NCI-H460 (cell line): ENCODE results near the gene HYI. TPM values are rescaled to one million over a fixed set of nuclear protein-coding genes. Genes with fewer than 3 reads are reported as not detected.
"Not testable (repeated sequence)": the region's sequence is repeated elsewhere in the genome, so short reads cannot be mapped to it uniquely, and the experiment has no call there.

Source experiments
- DNase-seq: peaks from one replicate; pipeline ENCODE4 v3.0.0-alpha.2; 2016; ENCODE audit warnings: low read depth; ENCODE audit errors: extremely low read depth
- total RNA-seq: library from RNA; depleted of rRNA; stranded (reverse); fragments of >200 nt; shearing (Covaris generic); gene quantifications from 2 replicates; pipeline ENCODE4 v1.2.3, GENCODE V29; 2014

The HYI gene
- total RNA-seq, 1 experiment from 2014 or later = 15.1 TPM

DNA sequence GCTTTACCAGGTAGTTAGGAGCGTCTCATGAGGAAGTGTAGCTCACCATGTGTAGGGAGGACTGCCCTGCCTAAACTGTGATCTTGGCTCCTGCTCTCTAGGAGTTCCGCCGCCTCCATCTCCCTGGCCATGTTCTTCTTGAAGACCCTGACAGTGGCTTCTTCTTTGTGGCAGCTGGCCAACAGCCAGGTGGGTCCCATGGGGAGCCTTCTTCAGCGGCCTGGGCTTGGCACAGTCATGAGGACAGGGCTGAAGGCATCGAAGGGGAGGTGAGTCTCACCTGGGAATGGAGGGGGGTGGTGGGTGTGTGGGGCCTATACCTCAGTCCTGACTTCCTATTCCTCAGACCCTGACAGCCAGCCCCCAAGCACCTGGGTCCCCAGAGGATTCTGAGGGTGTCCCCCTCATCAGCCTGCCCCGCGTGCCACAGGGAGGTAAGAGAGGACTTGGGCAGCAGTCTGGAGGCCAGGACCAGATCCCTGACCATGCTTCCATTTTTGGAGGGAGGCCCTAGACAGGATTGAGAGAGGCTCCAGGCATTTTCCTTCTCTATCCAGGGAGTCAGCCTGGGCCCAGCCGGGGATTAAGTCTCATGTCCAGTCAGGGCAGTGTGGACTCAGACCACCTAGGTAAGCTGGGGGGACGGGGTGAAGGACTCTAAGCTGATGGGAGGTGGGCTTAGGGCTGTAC is 21.4 kb downstream of the HYI start:
- DNase-seq = no peak

DNA sequence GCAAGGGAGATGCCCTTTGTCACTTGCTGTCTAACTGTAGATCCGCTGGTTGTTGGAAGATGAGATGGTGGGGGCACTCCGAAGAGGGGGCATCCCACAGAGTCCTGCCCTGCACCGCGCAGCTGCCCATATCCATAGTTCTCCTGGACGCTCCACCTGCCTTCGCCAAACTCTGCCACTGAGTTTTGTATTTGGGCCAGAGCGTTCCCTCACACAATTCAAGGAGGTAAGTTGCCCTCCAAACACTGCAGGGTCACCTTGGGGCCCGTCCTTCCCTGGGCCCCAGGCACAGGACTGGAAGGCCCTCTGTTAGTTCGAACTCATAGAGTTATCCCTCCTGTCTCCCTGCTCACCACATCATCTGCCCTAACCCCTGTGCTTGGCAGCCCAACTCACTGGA is 22.1 kb downstream of the HYI start:
- no peak for DNase-seq

DNA sequence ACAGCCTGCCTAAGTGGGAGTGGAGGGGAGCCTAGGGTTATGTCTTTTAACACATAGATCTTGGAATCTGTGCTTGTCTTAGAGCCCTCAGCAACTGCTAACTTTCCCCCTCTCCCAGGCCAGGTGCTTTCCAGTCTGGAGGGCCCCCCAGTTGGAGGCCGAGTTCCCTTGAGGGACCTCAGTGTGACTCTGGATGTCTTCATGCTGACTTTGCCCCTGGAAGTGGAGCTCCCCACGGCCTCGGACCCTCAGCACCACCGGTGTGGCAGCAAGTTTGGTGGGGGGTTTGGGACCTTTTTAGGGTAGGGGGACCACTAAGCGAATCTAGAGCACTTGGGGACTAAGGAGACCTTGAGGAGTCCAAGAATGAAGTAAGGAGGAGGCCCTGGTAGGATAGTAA is 22.9 kb downstream of the HYI start:
- DNase-seq = no peak

DNA sequence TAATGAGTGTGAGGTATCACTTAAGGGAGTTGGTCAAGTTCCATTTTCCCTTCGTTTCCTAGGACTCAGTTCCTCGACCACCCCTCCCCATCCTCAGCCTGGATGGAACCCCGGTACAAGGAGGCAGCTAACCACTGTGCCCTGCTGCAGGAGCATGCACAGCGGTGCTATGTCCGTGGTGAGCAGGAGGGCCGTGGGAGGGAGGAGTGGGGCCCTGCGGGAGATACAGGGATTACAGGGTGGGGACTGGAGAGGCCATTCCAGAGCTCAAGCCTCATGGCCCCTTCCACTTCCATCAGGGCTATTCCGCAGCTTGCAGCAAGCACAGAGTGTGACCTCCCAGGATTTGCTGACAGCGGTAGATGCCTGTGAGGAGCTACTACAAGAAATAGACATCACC is 25.8 kb downstream of the HYI start:
- DNase-seq = no peak

DNA sequence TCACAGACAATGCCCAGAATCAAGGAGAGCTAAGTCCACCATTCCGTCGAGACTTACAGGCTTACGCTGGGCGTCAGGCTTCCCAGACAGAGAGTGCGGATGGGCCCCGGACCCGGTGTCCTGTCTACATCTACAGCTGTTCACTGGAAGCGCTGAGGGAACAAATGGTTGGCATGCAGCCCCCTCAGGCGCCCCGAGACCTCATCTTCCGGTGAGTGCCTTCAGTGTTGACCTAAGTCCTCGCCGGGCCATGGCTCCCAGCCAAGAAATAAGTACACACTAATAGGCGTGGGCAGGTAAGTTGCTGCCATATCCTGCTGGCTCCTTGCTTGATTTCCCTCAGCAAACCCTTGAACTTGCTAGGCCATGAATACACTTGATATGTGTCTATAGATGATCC is 26.2 kb downstream of the HYI start:
- no peak for DNase-seq

DNA sequence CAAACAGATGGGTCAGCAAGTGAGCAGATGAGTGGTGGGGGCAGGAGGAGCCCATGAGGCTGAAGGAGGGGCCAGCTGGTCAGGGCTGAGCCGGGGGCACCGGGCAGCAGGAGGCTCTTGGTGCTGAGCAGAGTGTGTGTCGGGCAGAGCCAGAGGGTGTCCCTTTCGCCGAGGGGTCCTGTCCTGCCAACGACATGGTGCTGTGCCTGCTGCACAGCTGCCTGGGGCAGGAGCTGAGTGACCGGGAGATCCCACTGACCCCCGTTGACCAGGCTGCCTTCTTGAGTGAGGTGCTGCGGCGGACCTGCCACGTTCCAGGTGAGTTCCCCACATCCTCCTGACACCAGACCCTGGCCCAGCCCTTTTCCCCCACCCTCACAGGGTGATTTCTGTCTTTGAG is 27.5 kb downstream of the HYI start:
- no peak for DNase-seq

DNA sequence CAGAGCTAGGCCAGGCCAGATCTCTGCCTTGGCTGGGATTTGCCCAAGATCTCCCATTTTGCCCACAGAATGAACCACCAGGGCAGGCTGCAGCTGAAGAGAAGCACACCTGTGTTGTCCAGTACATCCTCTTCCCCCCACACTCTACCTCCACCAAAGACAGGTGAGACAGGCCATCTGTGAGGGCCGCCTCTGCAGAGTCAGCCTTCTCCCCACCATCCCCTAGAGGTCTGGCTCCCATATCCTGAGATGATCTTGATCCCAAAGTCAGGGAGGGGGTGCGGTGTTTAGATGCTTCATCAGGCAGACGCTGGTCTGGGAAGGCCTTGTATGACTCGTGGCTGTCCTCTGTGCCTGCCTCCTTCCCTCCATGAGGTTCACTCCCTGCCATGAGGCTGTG is 28.7 kb downstream of the HYI start:
- no peak for DNase-seq

DNA sequence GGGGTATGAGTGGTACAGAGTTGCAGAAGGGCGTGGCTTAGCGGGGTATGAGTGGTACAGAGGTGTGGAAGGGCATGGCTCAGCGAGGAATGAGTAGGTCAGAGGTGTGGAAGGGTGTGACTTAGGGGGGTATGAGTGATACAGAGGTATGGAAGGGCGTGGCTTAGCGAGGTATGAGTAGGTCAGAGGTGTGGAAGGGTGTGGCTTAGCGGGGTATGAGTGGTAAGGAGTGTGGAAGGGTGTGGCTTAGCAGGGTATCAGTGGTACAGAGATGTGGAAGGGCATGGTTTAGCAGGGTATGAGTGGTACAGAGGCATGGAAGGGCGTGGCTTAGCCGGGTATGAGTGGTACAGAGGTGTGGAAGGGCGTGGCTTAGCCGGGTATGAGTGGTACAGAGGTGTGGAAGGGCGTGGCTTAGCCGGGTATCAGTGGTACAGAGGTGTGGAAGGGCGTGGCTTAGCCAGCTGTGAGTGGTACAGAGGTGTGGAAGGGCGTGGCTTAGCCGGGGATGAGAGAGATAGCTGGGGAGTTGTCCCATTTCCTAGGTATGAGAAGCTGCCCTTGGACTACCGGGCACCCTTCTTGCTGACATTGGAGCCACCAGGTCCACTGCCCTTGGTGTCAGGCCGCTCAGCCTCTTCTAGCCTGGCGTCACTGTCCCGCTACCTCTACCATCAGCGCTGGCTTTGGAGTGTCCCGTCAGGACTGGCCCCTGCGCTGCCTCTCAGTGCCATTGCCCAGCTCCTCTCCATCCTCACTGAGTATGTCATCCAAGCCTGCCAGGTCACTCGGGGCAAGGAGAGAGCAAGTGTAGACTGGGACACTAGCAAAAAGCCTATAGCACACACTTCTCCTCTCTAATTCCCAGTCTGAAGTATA is 29.8 kb downstream of the HYI start:
- no peak for DNase-seq

DNA sequence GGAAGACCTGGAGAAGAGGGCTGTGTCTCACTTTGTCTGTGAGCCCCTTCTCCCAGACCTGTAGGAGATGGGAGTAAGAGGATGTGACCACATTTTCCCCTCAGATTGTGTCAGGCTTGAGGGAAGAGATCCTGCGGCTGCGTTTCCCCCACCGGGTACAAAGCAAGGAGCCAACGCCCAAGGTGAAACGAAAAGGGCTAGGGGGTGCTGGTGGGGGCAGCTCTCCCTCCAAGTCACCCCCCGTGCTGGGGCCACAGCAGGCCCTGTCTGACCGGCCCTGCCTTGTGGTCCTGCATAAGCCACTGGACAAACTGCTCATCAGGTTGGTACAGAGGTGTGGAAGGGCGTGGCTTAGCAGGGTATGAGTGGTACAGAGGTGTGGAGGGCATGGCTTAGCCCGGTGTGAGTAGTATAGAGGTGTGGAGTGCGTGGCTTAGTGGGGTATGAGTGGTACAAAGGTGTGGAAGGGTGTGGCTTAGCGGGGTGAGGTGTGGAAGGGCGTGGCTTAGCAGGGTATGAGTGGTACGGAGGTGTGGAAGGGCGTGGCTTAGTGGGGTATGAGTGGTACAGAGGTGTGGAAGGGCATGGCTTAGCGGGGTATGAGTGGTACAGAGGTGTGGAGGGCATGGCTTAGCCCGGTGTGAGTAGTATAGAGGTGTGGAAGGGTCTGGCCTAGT is 30.6 kb downstream of the HYI start:
- DNase-seq = no peak

DNA sequence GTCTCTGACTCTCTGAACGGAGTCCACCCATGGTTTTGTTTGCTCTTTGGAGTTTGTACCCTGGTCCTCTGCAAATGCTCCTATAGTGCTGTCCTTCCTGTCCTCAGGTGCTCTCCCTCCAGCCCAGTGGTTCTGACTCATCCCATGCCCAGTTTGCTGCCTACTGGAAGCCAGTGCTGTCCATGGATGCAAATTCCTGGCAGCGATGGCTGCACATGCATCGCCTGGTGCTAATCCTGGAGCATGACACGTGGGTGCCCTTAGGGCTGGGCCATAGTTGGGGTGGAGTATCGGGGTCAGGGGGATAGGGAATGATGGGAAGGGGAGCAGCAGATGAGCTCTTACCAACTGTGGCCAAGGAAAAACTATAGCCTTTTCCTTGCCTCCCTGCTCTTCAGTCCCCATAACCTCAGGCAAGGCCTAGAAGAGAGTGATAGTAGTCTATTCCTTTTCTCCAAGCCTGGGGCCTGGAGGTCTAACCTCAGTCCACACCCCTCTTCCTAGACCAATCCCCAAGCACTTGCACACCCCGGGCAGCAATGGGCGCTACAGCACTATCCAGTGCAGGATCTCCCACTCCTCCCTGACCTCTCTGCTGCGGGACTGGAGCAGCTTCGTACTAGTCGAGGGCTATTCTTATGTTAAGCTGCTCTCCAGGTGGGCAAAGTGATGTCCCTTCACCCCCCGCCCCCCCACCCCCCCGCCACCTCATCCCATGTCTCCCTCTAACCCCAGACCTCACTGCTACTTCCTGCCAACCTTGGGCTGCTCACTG is 31.6 kb downstream of the HYI start:
- DNase-seq = no peak

DNA sequence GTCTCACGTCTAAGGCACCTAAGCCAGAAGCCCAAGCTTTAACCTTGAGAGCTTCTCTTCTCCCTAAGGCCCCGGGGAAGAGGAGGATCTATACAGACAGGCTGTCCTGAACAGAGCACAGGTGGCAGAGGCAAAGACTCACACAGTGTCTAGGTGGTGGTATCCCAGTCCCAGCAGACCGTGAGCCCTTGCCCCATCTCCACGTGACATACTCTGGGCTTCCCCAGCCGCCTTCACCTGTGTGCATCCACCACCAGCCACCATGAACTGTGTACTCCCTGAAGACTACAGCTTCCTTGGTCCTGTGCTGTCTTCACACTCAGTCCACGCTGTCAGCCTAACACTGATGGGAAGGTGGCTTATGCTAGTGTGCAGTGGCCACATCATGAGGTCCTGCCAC is 32.3 kb downstream of the HYI start:
- DNase-seq = no peak

DNA sequence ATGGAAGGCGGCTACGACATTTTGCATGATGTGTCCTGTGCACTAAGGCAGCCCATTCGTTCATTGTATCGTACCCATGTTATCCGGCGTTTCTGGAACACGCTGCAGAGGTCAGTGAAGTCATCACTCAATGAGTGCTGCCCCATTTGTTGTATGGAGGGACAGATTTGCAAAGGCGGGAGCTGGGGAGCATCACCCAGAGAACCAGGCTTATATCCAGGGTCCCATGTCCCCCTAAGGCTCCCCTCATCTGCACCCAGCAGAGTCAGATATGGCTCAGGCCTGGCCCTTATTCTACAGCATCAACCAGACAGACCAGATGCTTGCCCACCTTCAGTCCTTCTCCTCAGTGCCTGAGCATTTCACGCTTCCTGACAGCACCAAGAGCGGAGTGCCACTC is 32.9 kb downstream of the HYI start:
- no peak for DNase-seq

DNA sequence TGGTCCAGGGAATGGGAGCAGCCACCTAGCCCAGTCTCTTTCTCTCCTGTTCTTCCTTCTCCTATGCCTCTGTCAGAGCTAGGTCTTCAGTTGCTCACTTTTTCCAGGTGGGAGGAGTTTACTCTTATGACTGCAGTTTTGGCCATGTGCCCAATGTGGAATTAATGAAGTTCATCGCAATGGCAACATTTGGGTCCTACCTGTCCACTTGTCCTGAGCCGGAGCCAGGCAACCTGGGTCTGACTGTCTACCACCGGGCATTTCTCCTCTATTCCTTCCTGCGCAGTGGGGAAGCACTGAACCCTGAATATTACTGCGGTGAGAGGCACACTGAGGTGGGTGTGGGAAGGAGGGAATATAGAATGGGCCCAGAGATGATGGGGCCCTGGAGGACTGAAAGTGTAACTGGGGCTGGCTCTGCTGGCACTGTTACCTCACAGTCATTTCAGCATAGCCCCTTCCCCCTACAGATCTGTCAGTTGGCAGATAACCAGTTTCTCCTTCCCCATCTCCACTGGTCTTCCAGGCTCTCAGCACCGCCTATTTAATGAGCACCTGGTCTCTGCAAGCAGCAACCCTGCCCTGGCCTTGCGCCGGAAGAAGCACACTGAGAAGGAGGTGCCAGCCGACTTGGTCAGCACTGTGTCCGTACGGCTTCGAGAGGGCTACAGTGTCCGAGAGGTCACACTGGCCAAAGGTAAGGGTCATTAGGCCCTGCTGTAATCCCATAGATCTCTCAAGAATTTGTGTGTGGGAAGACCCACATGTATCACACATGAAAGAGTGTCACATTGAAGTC is 33.9 kb downstream of the HYI start:
- DNase-seq = no peak

DNA sequence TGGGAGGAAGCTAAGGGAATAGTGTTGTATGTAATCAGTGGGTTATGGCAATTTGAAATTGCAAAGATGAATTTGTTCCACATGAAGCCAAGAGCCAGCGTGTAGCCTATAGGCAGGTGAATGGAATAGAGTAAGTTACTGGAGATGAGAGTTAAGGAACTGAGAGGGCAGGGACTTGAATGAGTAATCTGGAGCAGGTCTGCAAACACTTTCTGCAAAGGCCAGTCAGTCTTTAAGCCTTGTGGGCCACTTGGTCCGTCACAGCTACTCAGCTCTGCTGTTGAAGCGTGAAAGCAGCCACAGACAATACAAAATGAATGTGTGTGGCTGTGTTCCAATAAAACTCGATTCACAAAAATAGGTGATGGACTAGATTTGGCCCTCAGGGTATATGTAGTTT is 34.9 kb downstream of the HYI start:
- no peak for DNase-seq

DNA sequence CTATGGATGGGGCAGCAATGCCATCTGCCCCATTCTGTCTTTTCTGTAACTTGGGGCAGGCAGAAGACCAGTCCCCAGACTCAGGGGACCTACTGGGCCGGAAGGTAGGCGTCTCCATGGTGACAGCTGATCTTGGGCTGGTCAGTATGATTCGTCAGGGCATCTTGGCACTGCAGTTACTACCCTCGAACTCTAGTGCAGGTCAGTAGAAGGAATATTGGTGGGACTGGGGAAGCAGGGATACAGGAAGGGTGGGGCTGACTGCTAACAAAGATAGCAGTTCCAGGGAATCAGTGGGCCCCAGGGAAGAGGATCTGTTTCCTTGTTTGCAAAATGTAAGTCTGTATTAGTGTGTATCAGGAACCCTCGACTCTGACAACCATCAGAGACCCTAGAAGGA is 37.8 kb downstream of the HYI start:
- DNase-seq = no peak

DNA sequence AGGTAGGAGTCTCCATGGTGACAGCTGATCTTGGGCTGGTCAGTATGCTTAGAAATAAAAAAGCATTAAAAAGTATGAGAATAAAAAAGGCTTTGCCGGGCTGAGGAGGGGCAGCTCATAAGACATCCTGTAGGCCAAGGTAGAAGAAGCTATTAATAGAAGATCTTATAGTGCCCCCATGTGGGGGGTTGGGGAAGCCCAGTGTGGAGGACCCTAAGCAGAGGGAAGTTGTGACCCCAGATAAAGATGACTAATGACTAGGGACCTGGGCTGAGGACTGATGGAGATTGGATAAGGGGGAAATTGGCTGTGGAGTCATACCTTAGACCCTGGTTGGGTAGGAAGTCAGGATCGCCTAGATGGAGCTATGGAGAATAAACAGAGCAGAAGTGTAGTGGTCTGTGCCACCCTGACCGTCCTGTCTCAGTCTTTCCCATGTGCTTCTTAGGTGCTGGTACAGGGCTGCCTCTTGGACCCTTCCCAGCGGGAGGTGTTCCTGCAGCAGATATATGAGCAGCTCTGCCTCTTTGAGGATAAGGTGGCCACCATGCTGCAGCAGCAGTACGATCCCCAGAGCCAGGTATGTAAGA is 39.0 kb downstream of the HYI start:
- DNase-seq = peak; percentile 44

DNA sequence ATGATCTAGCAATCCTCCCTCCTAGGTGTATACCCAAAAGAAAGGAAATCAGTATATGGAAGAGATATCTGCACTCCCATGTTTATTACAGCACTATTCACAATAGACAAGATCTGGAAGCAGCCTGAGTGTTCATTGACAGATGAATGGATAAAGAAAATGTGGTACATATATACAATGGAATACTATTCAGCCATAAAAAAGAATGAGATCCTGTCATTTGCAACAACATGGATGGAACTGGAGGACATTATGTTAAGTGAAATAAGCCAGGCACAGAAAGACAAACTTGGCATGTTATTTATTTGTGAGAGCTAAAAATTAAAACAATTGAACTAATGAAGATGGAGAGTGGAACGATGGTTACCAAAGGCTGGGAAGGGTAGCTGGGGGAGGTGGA is 40.3 kb downstream of the HYI start:
- DNase-seq = not testable (repeated sequence)

DNA sequence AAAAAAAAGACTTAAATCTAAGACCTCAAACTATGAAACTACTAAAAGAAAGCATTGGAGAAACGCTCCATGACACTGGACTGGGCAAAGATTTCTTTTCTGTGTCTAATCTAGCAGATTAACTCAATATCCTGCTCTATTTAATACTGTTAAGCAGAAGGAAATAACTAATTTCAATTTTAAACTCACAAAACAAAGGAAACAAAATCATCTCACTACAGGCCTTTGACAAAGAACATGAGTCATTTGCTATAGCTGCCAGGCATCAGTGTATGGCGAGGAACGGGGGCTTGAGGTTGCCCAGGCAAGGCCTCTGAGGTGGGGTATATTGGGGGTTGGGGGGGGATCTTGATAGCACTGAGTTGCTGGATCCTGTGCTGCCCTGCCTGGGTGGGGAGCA is 43.2 kb downstream of the HYI start:
- no peak for DNase-seq

DNA sequence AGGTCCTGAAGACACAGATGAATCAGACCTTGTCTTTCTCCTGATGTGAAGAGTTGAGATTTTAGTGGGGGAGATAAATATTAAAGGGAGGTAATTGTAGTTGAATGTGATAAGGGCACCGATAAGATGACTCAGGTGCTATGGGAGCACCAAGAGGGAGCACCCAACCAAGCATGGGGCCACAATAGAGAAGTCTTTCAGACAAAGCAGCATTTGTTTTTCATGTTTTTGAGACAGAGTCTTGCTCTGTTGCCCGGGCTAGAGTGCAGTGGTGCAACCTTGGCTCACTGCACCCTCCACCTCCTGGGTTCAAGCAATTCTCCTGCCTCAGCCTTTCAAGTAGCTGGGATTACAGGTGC is 47.9 kb downstream of the HYI start:
- no peak for DNase-seq
